HG02623 (cell line): ENCODE data around the gene BATF.

Experiments used
- ATAC-seq: cut with Tn5 transposase; IDR thresholded peaks from one replicate; pipeline ENCODE4 v1.9.1; 2021; ENCODE audit warnings: moderate library complexity; ENCODE audit not compliant: unreplicated experiment

Gene BATF

DNA sequence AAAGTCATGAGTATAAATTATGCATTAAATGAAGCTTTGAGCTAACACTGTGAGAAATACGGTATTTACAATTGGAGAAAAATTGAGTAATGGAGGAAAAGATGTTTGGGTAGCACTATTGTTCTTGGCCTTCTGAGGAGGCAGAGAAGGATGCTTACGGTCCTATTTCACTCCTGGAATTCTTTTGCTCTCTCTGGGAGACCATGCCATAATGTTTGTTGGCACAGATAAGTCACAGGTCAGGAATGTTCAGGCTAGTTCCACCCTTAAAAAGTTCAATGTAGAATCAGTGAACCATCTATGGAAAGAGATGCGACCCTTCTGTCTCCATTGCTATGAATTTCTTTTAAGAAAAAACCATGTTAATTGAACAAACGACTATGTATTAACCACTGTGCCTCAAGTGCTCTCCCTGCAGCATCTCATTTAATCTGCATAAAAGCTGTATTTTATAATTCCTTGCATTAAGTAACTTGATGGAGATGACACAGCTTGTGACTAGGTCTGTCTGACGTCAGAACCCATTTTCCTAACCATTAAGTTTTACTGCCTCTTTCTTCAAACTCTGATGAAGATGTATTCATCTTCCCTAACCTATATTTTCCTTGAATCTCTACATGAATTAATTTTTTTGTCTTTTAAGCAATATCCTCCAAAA lies 9.5 kb downstream of the BATF start:
- ATAC-seq: no peak

DNA sequence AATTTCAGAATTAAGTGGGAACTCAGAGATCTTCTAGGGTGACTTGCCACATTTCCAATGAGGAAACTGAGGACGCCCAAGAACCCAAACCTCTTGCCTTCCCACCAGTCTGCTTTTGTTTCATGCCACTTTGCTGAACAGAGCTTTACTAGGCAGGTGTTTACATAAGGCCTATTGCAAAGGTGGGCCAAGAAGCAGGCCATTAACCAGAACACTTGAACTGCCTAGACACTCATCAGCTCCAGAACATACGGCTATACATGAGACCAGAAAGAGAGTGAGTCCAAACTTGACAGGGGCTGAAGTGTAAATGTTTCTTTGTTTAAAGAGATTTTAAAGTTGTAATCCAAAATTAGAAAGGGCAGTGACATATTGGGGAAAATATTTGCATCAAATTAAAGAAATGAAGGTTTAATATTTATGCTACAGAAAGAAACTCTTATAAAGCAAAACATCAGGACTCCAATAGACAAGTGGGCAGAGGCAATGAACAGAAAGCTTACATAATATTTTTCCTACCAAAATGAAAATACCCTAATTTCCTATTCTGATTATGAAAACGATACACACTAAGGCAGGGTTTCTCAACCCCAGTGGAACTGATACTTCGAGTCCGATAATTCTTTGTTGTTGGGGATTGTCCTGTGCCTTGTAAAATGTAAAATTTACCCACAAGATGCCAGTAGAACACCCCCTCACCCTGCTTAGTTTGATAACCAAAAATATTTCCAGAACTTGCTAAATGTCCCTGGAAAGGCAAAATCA lies 11.7 kb downstream of the BATF start:
- no peak for ATAC-seq

- no peak for ATAC-seq
Measured at GRCh38 chr14:75535164-75535898, 13.1 kb downstream of the BATF start.

DNA sequence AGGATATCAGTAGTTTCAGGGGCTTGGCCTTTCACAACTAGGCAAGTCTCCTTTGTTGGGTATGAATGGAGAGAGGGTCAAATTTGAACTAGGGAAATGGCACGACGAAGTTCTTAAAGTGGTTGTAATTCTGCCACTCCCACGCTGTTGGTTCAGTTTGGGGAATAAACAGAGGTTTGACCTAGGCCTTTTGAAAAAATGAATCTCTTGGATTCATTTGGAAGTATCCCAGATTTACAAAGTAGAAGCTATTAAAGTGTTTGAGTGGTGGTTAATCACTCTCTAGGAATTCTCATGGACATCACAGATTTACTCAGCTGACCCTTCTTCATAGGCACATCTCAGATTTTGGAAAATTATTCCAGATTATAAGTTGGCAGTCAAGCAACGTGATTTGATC lies 14.8 kb downstream of the BATF start:
- ATAC-seq: no peak

- ATAC-seq: no peak
Measured at GRCh38 chr14:75539162-75539560, 16.9 kb downstream of the BATF start.

- ATAC-seq: no peak
Measured at GRCh38 chr14:75539561-75540478, 17.6 kb downstream of the BATF start.

DNA sequence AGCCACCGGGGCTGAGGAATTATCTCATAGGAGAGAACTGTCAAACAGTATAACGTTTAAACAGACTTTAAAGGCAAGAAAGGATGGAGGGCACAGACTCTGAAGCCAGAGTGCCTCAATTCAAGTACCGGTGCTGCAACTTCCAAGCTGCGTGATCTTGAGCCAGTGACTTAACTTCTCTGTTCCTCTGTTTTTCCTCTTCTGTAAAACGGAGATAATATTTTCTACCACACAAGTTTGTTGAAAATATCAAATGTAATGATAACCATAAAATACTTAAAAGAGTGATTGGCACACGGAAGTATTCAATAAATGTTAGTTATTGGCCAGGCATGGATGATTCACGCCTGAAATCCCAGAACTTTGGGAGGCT lies 18.2 kb downstream of the BATF start:
- no peak for ATAC-seq

- ATAC-seq: peak; percentile 75
Measured at GRCh38 chr14:75542588-75543091, 20.4 kb downstream of the BATF start.

GRCh38 chr14:75543253-75543652 lies 21.0 kb downstream of the BATF start:
- ATAC-seq: no peak

- no peak for ATAC-seq
Measured at GRCh38 chr14:75543786-75544185, 21.5 kb downstream of the BATF start.

DNA sequence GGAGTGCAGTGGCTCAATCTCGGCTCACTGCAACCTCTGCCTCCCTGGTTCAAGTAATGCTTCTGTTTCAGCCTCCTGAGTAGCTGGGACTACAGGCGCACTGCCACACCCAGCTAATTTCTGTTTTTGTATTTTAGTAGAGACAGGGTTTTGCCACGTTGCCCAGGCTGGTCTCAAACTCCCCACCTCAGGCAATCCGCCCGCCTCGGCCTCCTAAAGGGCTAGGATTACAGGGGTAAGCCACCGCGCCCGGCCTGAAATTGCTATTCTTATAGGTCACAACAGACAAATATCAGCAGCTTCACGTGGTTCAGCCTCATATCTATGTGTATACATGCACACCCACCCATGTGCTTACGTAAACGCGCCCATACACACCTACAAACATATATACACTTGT lies 23.6 kb downstream of the BATF start:
- ATAC-seq: no peak

- ATAC-seq: no peak
Measured at GRCh38 chr14:75547552-75548250, 25.4 kb downstream of the BATF start.

GRCh38 chr14:75548544-75548943 lies 26.3 kb downstream of the BATF start:
- no peak for ATAC-seq

GRCh38 chr14:75549169-75549568 lies 26.9 kb downstream of the BATF start:
- ATAC-seq: peak; percentile 58

DNA sequence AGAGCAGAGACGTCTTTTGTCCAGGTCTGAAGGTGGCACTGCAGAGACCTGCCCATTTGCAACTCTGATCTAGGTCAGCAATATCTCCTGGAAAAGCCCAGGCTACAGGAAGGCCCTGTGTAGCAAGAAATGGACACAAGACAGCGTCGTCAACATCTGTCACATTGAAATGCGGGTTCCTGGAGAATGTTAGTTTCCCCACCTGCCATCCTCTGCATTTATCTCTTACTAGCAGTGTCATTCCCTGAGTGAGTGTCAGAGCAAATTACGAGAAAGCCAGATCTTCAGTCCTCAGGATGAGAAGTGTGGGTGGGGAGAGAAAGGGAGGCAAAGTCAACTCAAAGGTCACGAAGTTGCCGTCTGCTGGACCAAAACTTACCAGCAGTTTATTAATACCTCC lies 28.8 kb downstream of the BATF start:
- ATAC-seq: no peak

DNA sequence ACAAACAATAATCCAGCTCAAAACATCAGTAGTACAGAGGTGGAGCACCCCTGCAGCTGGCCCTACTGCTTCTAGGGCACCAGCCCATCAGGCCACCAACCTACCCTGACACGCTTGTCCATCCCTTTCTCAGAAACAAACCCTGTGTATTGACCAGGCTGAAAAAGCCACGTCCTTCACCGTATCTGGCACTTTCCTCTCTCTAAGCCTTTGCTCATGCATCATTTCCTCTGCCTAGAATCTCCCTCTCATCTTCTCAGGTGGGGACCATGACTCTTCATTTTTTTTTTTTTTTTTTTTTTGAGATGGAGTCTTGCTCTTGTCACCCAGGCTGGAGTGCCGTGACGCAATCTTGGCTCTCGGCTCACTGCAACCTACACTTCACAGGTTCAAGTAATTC lies 30.9 kb downstream of the BATF start:
- ATAC-seq: no peak

GRCh38 chr14:75553761-75554364 lies 31.6 kb downstream of the BATF start:
- ATAC-seq: no peak

- ATAC-seq: no peak
Measured at GRCh38 chr14:75554482-75554881, 32.2 kb downstream of the BATF start.

GRCh38 chr14:75558440-75558839 lies 36.2 kb downstream of the BATF start:
- ATAC-seq: no peak

GRCh38 chr14:75559045-75559444 lies 36.8 kb downstream of the BATF start:
- ATAC-seq: no peak
